Measurements from ENCODE around the gene ADAM23.
A peak's percentile ranks its signal among the peaks of the same experiment; 100 is the strongest.

The ADAM23 gene

DNA sequence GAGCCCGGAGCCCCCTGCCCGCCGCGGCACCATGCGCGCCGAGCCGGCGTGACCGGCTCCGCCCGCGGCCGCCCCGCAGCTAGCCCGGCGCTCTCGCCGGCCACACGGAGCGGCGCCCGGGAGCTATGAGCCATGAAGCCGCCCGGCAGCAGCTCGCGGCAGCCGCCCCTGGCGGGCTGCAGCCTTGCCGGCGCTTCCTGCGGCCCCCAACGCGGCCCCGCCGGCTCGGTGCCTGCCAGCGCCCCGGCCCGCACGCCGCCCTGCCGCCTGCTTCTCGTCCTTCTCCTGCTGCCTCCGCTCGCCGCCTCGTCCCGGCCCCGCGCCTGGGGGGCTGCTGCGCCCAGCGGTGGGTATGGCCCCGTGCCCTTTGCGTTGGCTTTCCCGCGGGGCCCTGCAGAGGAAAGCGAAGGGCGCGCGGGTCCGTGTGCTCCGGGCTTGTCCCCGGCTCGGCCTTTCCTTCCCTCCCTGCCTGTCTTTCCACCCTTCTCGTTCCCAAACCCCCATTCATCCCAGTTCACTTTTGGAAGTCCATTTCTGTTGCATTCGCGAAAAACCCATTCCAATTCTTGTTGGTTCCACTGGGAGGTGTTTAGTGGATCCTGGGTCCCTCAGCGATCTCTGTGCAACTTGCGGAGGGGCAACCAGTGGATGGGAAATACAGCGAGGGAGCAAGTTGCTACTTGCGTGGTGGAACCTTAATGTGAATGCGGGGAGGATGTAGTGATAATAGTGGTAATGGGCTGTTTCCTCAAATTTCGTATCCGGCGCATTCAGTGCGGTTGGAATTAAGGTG is 599 bp downstream of the ADAM23 start:
- DNase-seq, result peak; percentile 28

DNA sequence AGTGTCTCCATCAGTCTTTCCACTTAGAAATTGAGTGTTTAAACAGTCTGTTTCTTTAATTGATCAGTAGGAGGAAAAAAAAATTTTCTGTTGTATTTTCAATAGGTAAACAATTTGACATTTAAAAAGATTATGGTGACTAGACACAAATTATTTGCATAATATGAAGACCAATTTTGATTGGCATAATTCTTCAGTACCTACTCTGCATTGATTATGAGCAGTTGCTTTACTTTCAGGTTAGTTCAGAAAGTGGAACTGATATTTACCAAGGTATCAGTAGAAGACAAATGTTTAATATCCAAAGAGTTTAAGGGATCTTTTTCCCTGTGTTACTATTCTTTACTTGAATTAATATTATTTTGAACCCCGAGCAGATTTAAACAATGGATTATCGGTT is 2.6 kb downstream of the ADAM23 start:
- DNase-seq, result no peak

DNA sequence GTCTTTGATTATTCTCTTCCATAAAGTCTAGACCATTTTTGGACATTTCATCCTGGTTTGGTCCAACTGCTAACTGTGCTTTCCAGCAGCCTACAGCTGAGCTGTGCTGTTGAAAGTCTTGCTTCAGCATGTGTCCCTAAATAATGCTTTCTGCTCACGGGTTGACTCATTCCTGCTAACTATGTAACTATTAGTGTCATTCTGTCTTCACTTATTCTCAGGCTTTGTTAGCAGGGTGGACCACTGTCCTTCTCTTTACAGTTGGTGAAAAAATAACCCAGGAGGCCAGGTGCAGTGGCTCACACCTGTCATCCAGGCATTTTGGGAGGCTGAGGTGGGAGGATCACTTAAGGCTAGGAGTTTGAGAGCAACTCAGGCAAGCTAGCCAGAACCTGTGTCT is 8.9 kb downstream of the ADAM23 start:
- DNase-seq, result no peak

DNA sequence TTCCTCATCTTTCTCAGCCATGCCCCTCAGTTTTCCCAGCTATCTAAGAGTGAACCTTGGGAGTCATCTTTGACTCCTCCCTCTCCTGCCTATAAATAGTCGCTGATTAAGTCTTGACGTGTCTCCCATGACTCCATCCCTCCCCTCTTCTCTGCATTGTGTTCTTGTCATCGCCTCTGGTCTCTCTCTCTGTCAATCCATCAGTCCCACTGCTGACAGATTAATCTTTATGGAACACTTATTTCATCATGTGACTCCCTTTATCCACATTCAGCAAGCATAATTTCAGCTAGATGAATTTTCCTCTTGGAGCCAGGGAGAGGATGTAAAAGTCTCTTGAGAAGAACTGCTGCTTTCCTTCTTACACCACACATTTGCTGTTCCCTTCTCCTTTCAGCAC is 9.4 kb downstream of the ADAM23 start:
- no peak for DNase-seq

DNA sequence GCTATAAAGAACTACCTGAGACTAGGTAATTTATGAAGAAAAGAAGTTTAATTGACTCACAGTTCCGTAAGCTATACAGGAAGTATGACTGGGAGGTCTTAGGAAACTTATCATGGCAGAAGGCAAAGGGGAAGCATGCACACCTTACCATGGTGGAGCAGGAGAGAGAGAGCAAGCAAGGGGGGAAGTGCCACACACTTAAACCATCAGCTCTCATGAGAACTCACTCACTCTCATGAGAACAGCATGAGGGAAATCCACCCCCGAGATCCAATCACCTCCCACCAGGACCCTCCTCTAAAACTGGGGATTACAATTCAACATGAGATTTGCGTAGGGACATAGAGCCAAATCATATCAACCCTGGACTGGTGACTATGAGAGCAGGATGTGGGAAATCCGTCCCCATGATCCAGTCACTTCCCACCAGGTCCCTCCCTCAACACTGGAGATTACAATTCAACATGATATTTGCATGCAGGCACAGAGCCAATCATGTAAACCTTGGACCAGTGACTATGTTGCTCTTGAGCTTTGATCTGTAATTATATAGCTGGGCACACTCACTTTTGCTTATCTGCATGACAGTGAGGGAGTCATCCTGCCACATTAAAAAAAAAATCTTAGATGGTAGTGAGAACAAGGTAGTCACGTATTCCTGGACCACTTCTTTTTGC is 12.9 kb downstream of the ADAM23 start:
- DNase-seq, result no peak

DNA sequence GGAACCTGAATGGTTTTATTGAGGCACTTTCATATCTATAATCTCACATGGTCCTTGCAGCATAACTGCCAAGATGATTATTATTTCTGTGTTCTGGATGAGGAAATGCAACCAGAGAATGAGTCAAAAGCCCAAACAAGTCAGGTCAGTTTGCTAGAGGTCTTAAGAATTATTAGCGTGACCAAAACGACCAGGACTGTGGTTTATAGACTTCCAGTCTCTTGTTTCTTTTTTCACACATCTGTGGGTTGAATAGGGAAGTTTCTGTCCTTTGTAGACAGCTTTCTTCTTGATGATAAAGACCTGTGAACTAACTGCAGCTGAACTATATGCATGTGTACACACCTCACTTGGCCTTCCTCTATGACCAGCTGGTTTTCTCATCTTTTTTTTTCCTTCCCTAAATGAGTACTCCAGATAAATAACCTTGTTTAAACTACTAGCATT is 13.9 kb downstream of the ADAM23 start:
- DNase-seq, result no peak

DNA sequence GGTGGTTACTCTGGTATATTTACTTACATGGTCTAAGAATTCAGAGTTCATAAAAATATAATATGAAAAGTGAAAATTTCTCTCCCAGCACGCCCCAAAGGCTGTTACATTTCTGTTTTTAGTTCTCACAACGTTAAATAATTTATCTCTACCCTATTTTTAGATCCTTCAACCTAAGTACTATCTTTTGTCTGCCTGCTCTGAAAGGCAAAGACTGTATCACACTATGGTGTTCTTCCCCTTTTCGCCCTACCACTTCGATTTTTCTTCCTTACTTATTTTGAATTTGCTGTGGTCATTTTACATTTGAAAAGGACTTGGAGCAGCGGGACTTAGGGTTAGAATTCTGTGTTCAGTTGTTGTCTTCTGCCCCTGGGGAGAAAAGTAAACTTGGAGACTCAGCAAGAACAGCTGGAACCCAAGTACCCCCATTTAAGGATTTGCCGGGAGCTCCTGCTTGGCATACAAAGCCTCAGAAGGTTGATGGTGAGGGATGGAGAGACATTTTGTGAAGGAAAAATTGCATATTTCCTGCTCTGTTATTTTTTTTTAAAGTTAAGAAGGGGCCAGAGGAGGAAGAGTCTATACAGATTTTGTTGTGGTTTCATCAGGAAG is 19.0 kb downstream of the ADAM23 start:
- no peak for DNase-seq

DNA sequence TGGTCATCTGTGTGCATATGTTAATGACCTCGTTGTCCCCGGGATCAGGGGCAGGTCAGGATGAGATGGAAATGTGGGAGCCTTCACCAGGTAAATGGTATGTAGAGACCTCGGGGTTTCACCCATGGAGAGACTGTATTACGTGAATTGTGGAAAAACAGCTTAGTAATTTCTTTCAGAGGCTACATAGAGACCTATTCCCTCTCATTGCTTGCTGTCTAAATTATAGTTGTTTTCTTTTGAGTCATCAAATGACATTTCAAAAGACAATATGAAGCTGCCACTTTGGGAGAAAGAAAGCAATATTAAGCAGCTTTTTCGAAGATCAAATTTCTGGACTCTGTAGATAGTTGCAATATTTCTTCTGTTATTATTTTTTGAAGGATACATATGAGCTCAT is 20.4 kb downstream of the ADAM23 start:
- DNase-seq, result no peak

DNA sequence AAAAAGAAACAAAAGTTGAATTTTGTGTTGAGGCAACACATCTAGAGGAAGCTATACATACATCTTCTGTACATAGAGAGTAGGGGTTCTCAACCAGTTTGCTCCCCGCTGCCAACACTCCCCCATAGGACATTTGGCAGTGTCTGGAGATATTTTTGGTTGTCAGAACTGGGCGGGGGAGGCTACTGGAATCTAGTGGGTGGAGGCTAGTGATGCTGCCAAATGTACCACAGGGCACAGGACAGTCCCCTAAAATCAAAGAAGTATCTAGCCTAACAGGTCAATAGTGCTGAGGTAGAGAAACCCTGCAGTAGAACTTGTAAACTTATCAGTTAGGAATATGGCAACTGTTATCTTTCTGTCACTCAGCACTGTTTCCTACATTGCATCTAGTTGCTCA is 21.3 kb downstream of the ADAM23 start:
- no peak for DNase-seq

DNA sequence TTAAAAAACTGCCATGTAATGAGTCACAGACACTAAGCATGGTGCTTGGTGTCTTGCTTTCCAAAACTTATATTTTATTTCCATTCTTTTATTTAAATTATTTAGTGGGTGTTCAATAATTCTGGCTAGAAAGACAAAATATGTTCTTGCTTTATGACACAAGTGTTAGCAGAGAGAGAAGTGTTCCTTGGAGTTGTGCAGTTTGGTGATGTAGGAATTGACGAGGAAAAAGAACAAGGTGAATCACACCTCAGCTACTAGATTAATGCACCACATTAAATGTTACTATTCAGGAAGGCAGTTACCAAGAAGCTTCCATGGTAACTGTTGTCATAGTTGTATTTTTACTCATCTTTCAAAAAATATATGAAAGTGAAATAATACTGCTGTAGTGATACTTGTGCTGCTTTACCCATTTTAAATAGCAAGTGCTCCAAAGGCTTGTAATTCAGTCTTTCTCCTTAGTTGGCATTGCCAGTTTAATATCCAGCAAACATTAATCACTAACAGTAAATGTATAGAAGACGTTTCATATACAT is 28.3 kb downstream of the ADAM23 start:
- no peak for DNase-seq

DNA sequence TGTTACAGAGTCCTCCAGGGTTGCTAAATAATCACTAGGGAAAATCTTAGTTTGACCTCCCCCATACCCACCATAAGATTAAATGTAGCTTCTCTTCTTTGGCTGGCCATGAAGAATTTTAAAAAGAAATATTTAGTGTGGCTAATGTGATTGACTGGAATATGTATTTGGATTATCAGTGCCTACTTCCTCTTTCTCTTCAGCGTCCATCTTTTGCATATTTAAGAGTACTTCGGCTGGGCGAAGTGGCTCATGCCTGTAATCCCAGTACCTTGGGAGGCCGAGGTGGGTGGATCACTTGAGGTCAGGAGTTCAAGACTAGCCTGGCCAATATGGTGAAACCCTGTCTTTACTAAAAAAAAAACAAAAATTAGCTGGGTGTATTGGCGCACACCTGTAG is 28.8 kb downstream of the ADAM23 start:
- no peak for DNase-seq

DNA sequence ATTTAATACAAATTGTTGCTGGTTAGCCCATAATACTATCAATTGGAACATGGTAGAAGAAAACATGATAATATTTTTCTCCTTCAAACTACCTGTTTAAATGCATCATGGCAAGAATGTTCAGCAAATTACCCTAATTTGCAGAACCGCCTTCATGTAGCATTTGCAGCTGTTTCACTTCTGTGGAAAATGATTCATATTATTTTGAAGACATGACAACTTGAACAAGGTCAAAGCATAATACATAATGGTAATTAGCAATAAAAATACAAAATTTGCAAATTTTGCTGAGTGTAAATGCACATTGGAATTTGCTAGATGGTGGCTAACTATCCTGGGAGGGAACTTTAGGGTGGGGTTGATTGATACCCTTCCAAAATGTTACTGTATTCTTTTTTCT is 30.8 kb downstream of the ADAM23 start:
- DNase-seq, result no peak

DNA sequence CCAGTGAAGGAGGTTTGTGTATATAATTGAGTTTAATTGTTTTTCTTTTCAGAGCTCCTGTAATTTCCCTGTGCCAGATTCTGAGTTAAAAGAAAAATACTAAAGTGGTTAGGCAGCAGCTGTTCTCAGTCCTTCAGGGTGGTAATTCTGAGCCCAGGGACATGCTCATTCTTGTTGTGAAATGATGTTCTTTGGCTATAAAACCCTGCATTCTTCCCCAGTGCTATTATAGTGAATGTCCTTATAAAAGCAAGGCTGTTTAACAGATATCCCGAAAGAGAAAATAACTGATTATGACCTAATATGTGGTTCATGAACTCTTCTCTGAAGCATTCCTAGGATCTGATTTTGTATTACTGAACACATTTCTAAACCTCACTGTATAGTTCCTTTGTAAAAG is 34.0 kb downstream of the ADAM23 start:
- DNase-seq, result no peak

DNA sequence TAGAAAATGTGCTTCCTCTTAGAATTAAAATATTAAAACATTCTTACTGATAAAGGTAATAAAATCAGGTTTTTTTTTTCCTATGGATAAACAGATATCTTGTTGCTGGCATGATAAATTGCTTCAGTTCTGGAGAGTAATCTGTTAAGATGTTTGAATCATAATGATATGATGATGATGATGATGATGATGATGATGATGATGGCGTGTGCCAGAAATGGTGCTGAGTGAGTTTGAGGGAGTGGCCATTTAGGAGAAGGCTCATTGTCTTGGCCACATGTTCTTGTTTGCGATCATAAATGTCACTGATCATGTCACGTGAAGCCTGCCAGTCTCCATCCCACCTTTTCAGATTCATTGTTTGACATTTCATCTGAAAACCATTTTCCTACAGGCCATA is 35.0 kb downstream of the ADAM23 start:
- DNase-seq, result no peak

DNA sequence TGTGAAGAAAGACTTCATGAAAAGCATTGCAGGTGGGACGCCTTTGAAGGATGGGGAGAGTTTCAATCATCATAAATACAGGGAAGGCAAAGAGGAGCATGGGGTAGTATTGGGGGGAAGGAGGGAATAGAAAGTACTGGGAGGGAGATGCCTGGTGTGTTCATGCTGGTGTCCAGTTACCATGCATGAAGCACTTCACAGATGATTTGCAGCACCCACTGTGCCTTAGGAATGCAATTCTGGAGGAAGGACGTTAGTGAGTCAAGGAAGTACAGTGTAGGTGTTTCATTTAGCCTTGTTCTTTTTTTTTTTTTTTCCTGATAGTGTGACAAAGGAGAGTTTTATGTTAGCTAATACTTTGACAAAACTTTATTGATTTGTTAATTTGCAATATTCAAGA is 36.8 kb downstream of the ADAM23 start:
- DNase-seq, result no peak

DNA sequence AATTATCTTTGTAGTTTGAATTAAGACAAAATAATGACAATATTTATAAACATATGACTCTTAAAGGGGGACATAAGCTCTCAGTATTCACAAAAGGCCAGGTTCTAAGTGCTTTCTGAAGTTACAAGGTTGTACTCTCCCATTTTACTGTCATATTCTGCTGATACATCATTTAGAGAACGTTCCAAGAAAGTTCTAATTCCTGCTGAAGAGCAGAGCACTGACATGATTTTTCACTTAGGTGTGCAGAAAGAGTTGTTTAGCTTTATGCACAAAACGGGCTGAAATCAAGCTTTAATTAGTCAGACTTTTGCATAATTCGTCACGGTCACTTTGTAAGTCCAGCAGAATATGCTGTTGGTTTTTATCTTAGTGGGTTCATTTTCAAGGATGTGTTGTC is 37.3 kb downstream of the ADAM23 start:
- no peak for DNase-seq

DNA sequence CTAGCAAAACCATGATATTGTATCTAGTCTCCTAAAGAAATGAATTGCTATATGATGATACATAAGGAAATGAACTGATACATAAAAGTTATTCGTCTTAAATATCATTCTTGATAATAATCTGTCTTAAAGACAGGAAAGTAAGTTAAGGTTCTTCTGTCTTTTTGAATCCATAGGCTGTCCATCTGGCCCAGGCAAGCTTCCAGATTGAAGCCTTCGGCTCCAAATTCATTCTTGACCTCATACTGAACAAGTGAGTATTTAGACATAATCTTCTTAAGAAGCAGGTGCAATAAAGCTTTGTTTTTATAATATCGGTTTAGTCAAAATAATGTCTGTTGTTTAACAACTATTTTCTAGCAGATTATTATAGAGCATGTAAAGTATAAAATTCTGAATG is 37.7 kb downstream of the ADAM23 start:
- DNase-seq, result no peak

DNA sequence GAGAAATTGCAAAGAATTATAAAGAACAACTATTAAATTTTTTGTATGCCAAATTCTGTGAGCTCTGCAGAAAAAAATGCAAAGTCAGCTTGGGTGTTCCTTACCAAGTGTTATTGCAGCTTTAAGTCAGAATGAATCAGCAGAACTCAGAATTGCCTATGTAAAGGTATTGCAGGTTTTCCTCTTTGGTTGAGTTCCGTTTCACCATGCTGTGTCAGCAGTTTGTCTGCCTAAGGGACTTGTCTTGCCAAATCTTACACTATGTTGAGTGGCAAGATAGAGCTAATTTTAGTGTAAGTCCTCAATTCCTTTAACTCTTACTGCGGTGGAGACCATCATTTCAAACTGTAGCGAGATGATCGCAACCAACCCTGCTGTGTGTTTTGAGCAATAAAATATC is 38.8 kb downstream of the ADAM23 start:
- DNase-seq, result no peak

DNA sequence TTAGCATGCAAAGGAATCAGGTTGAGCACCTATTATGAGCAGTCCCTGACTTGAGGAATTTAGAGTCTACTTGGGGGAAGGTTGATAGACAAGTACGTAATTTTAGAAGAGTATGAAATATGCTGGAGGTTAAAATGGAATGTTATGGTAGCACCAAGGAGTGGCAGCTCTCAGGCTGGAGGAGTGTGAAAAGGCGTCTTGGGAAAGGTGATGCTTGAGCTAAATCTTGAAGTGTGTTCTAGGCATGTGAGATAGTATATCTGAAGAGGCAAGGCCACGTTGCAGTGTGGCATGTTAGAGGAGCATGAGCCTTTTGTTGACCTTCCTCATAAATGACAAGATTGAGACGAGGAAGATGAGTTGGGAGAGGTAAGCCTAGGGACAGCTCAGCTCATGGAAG is 39.3 kb downstream of the ADAM23 start:
- no peak for DNase-seq

DNA sequence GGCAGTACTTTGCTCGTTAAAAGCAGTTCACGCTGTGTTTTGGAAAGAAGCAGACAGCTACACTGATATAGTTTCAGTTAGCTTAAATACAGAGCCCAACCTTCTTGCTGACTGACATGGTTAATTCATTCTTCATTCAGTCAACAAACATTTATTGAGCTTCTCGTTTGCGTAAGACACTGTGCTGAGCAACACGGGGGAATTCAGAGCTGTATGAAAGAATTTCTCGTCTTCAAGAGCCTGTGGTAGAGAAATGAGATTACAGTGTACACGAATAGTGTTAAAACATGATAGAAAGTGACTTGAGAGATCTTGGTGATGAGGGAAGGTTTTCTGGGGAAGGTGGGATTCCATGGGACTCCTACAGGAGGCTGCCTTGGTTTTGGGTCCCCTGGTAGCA is 44.7 kb downstream of the ADAM23 start:
- DNase-seq, result no peak

DNA sequence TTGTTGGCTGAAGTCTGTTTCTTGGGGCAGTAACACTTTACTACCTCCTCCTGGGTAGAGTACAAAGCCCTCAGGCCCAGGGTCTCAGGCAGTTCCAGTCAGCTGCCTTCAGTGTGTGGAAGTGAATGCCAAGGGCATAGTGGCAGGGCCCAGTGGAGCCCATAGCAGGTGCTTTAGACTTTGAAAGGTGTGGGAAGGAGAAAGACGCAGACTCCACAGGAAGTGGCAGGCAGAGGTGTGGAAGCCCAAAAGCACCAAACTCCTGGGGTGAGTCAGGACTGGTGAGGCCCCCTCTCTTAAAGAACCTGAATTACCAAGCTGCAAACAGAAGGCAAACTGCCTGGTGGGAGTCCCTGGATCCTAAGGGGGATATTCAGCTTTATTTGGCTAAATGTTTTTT is 45.3 kb downstream of the ADAM23 start:
- DNase-seq, result no peak

DNA sequence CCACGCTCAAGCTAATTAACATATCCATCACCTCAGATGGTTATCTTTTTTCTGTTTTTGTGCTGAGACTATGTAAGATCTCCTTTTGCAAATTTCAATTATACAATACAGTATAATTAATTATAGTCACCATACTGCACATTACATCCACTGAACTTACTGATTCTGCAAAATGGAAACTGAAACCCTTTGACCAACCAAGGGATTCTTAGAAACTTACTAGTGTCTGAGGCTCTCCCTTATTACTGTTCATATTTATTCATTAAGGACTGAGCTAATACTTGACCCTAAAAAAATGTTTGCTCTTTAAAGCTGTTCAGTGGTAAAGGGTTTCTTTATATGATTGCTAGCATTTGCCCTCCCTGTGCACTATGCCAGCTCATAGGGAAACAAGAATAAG is 50.7 kb downstream of the ADAM23 start:
- DNase-seq, result no peak

DNA sequence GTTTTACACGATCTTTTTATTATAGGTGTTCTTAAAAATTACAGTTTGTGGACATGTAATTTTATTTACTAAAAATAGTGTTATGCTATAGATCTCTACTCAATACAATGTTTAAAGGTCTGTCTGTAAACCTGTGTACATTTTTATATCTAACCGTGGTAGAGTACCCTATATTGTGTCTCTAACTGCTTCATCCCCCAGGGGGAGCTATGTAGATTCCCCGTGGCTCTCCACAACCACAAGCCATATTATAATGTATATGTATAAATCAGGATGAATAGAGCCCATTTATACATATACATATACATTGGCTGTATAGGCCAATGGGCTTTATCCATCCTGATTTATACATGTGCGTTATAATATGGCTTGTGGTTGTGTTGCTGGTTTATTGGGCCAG is 59.4 kb downstream of the ADAM23 start:
- no peak for DNase-seq

DNA sequence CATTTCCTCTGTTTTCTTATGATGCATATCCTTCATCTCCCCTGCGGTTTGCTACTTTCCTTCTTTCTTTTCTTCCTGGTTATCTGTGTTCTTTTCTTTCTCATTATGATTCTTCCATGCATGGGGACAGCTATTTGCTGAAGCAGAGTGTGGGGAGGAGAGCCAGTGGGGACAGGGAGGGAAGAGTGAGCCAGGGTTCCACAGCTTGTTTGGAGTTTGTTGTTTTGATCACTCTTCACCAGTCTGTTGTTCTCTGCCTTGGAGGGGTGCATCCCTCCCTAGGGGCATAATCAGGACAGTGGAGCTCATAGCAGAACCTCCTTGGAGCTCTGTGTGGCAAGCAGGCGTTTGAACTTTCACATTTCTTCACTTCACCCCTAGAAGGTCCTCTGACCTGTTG is 68.0 kb downstream of the ADAM23 start:
- no peak for DNase-seq

Measured in NCI-H1092 treated with DMSO at 0.1 percent for 48 hours (cell line).